Measurements from ENCODE around the gene EPC1. TPM values are rescaled to one million over a fixed set of nuclear protein-coding genes. Genes with fewer than 3 reads are reported as not detected.

EPC1 gene
- total RNA-seq, 6 experiments from 2014 or later, result 10.5 to 14.6 (median 12.4) TPM

GRCh38 chr10:32386623-32387260 lies 39.8 kb upstream of the EPC1 start:
- H3K36me3 ChIP-seq, result no peaks in the 10 kb centered on the region
- no peaks in the 10 kb centered on the region for H3K4me1 ChIP-seq
- no peak for ATAC-seq
- H3K4me3 ChIP-seq, result no peak overlapping the region
- no peak for DNase-seq
- no peak overlapping the region for H3K27ac ChIP-seq
- no peaks in the 10 kb centered on the region for H3K9me3 ChIP-seq
- 62% methylated on average over 7 of the region's 7 CpGs for WGBS (ENCODE audit: insufficient coverage, low coverage, low lambda C conversion rate, missing lambda C conversion rate)
- intact Hi-C loops (cut with DNase I), result no loop called here
- TF ChIP-seq POLR2A (IDR thresholded peaks at IDR 0.05) (no peak), CTCF (IDR thresholded peaks at IDR 0.05) (no peak)
- no peaks in the 10 kb centered on the region for H3K27me3 ChIP-seq

GRCh38 chr10:32384171-32384570 lies 37.2 kb upstream of the EPC1 start:
- DNase-seq, result no peak
- 96% methylated on average over 4 of the region's 4 CpGs for WGBS (ENCODE audit: insufficient coverage, low coverage, low lambda C conversion rate, missing lambda C conversion rate)

GRCh38 chr10:32381165-32381564 lies 34.2 kb upstream of the EPC1 start:
- peaks cover 0 to 4% (median 1%) of the 10 kb centered on the region in 4 donors for H3K4me1 ChIP-seq
- TF ChIP-seq CTCF (IDR thresholded peaks at IDR 0.05), result no peak
- TF ChIP-seq POLR2A (IDR thresholded peaks at IDR 0.05), result no peak
- WGBS (ENCODE audit: insufficient coverage, low coverage, low lambda C conversion rate, missing lambda C conversion rate), result 85% methylated on average over 3 of the region's 3 CpGs
- no peaks in the 10 kb centered on the region for H3K36me3 ChIP-seq
- no peaks in the 10 kb centered on the region for H3K9me3 ChIP-seq
- no peak overlapping the region for H3K27ac ChIP-seq
- ATAC-seq, result no peak
- DNase-seq, result no peak
- H3K4me3 ChIP-seq, result no peak overlapping the region
- no peaks in the 10 kb centered on the region for H3K27me3 ChIP-seq
- intact Hi-C loops (cut with DNase I), result no loop called here

More at GRCh38 chr10:32384171-32384570, 37.2 kb upstream of the EPC1 start:
- H3K27ac ChIP-seq, result no peak overlapping the region
- no peaks in the 10 kb centered on the region for H3K4me1 ChIP-seq
- ATAC-seq, result no peak
- TF ChIP-seq POLR2A (IDR thresholded peaks at IDR 0.05), result no peak
- no peak for TF ChIP-seq CTCF (IDR thresholded peaks at IDR 0.05)
- no peaks in the 10 kb centered on the region for H3K9me3 ChIP-seq
- H3K4me3 ChIP-seq, result no peak overlapping the region
- H3K27me3 ChIP-seq, result no peaks in the 10 kb centered on the region
- no peaks in the 10 kb centered on the region for H3K36me3 ChIP-seq
- intact Hi-C loops (cut with DNase I), result no loop called here

- no peaks in the 10 kb centered on the region for H3K9me3 ChIP-seq
Observed at GRCh38 chr10:32379950-32380551, 33.1 kb upstream of the EPC1 start.

More at GRCh38 chr10:32379950-32380551, 33.1 kb upstream of the EPC1 start:
- H3K4me3 ChIP-seq, result peak overlapping the region in 1 of 3 donors; percentile 67
- no peaks in the 10 kb centered on the region for H3K27me3 ChIP-seq
- H3K4me1 ChIP-seq, result peaks cover 0 to 15% (median 2%) of the 10 kb centered on the region in 4 donors
- 43% methylated on average over 5 of the region's 7 CpGs for WGBS (ENCODE audit: insufficient coverage, low coverage, low lambda C conversion rate, missing lambda C conversion rate)
- intact Hi-C loops (cut with DNase I), result no loop called here
- H3K27ac ChIP-seq, result peak overlapping the region in 1 of 3 donors; percentile 86
- TF ChIP-seq POLR2A (IDR thresholded peaks at IDR 0.05) (no peak), CTCF (IDR thresholded peaks at IDR 0.05) (no peak)
- no peaks in the 10 kb centered on the region for H3K36me3 ChIP-seq
- no peak for ATAC-seq
- no peak for DNase-seq

All from right lobe of liver (tissue), 6 donors.